ENCODE data around the gene ATXN2.

ATXN2 gene

GRCh38 chr12:111448846-111449790 is 150.0 kb downstream of the ATXN2 start:
- DNase-seq: peak; percentile 22

DNA sequence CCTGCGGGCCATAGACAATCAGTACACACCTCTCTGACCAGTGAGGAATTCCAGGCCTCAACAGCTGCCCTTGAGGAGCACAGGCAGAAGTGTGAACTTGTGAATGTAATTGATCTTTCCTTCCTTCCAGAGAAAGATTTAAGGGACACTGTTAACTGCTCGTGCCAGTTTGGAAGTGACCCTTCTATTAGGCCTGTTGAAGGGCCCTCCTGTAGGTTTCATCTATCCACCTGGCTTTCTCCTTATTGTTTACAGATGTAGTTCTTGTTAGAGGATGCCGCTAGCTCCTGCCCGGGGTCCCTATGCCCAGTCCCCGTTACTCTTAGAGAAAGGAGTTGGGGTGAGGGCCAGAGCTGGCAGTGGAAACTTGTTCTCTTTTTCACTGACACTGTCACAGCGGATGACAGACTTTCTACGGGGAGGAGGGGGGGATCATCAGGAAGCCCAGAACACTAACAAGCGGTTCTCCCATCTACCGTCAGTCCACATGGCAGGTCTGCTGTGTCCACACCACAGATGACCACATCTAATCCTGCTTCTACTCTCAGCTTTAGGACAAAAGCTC is 150.8 kb downstream of the ATXN2 start:
- DNase-seq: peak; percentile 33

GRCh38 chr12:111447571-111448265 is 151.4 kb downstream of the ATXN2 start:
- DNase-seq: peak; percentile 53

DNA sequence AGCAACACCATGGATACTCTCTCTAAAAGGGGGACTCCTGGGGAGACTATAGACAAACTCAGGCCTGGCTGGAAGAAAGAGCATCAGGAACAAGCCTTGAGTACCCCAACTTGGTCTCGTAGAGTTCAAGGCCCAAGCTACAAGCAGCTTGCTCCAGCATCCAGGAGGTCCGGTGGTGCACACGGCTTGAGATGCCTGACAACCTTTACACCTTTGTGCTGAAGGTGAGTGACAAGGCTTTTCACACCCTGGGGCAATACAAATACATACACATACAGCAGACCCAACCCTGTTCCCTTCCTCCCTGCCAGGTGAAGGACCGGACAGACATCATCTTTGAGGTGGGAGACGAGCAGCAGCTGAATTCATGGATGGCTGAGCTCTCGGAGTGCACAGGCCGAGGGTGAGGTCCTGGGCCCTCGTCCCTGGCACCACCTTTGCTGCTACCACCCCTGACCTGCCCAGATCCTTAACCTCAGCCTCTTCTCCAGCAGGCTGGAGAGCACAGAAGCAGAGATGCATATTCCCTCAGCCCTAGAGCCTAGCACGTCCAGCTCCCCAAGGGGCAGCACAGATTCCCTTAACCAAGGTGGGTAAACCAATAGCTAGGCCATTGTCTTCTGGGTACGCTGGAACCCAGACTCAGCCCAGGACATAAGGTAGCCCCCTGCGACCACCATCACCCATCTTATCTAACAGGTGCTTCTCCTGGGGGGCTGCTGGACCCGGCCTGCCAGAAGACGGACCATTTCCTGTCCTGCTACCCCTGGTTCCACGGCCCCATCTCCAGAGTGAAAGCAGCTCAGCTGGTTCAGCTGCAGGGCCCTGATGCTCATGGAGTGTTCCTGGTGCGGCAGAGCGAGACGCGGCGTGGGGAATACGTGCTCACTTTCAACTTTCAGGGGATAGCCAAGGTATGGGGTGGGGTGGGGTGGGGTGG is 152.2 kb downstream of the ATXN2 start:
- peak; percentile 53 for DNase-seq

DNA sequence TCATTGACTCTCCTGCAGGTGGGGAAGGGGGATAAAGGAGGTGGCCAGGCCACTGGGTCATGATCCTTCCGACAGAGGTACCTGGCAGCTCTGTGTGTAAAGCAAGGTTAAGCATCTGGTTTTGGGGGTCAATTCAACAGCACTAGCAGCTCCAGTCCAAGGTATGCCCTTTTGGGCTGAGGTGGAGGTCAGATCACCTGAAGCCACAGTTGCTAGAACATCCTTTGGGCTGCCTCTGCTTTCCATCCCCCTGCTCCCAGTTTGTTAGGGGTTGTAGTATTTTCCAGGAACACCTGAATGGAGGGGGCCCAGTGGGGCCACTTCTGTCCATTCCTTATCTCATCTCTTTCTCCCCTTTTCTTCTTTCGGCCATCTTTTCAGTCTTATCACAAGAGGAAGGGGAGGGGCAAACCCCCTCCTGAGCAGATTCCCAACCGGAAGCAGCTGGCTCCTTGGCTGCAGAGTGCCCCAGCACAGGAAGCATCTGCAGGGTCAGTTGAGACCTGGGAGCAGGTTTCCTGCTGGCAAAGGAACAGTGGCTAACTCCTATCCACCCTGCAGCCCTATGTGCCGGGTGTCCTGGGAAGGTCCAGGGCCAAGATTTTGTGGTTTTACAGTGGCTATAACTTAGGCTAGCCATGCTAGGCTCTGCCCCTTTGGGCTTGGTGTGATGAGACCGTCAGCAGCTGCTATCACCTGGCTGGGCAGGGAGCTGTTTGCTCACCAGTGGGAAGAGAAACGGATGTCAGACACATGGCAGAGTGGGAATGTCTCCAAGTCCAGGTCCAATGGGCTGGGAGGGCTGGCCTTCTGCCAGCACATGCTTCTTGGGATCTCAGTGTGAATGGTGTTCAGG is 153.2 kb downstream of the ATXN2 start:
- DNase-seq: peak; percentile 60

- peak; percentile 87 for DNase-seq
Measured at GRCh38 chr12:111444925-111445725, 154.0 kb downstream of the ATXN2 start.

GRCh38 chr12:111444314-111444924 is 154.7 kb downstream of the ATXN2 start:
- DNase-seq: peak; percentile 56

DNA sequence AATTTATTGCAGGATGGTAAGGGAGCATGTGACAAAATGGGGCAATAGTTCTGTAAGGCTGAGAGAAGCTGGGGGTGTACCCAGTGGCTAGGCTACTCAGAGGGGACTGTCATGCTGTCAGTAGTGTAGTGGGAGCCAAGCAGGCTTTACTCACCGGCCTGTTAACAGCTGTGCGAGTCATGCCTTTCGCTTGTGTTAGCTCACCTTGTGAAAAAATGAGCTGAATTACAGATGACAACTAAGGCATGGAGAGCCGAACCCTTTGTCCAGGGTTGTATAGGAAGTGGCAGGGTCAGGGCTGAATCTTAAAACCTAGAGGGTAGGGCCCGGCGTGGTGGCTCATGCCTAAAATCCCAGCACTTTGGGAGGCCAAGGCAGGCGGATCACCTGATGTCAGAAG is 155.5 kb downstream of the ATXN2 start:
- DNase-seq: peak; percentile 75

GRCh38 chr12:111443086-111443485 is 156.0 kb downstream of the ATXN2 start:
- no peak for DNase-seq

- DNase-seq: peak; percentile 76
Measured at GRCh38 chr12:111442301-111443045, 156.6 kb downstream of the ATXN2 start.

- DNase-seq: peak; percentile 44
Measured at GRCh38 chr12:111441107-111441928, 157.8 kb downstream of the ATXN2 start.

DNA sequence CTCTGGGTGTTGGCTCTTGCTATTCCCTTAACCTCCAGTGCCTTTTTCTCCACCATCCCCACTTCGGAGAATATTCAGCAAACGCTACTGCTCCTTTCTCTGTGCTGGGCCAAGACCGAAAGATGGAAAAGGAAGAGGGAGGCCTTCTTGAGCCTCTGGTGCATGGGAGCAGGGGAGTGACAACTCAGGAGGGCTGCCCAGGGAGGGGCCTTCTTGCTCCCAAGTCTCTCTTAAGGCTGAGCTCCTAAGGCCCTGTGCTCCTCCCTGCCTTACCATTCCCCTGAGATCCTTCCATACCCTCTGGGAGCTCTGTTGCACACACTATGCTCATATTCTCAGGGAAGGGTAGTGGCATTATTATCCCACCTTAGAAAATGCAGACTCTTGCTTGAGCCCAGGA is 158.5 kb downstream of the ATXN2 start:
- peak; percentile 53 for DNase-seq

- DNase-seq: no peak
Measured at GRCh38 chr12:111440152-111440551, 159.0 kb downstream of the ATXN2 start.

DNA sequence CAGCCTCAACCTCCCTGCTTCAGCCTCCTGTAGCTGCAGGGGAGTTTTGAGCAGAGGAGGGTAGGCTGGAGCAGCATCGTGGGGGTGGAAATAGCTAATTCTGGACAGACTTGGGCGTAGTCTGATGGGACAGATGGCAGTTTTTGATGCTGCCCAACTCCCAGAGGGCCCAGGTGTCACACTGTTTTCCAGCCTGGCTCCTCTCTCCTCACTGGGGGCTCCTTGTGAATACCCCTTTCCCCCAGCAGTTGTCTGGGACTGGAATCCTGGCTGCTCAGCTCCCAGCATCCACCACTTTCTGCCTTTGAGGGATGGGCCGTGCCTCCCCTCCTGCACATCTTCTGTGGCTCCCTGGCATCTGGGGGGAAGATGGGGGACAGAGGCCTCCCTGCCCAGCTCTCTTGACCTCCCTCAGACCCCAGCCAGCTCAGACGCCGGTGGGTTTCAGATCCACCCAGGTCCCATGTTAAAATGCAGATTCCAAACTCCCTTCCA is 159.4 kb downstream of the ATXN2 start:
- peak; percentile 54 for DNase-seq

- DNase-seq: peak; percentile 64
Measured at GRCh38 chr12:111438481-111438880, 160.6 kb downstream of the ATXN2 start.

- peak; percentile 60 for DNase-seq
Measured at GRCh38 chr12:111437816-111438454, 161.2 kb downstream of the ATXN2 start.

DNA sequence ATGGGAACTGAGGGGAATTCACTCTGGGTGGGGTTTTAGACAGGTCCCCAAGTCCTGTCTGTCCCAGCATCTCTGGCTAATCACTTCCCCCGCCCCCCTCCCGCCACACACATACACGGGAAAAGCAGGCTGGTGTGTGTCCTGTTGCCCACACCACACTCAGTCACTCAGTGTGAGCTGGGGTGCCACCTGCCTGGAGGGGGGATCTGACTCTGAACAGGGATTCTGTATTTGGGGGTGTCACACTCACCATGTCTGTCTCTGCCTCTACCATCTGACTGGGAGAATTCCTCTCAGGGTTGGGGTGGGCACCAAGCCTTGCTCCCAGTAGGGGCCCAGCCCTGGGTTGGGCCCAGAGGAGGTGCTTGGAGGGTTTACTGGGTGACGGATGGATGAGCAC is 162.3 kb downstream of the ATXN2 start:
- peak; percentile 61 for DNase-seq

- DNase-seq: peak; percentile 59
Measured at GRCh38 chr12:111436266-111436665, 162.8 kb downstream of the ATXN2 start.

Measured in islet precursor cell (in vitro differentiated cells).